ENCODE data around the gene MOB3A. TPM values are rescaled to one million over a fixed set of nuclear protein-coding genes. Genes with fewer than 3 reads are reported as not detected.

Gene MOB3A
- 7.4 and 40.4 TPM in 2 replicates for total RNA-seq (ENCODE audit: low replicate concordance)

DNA sequence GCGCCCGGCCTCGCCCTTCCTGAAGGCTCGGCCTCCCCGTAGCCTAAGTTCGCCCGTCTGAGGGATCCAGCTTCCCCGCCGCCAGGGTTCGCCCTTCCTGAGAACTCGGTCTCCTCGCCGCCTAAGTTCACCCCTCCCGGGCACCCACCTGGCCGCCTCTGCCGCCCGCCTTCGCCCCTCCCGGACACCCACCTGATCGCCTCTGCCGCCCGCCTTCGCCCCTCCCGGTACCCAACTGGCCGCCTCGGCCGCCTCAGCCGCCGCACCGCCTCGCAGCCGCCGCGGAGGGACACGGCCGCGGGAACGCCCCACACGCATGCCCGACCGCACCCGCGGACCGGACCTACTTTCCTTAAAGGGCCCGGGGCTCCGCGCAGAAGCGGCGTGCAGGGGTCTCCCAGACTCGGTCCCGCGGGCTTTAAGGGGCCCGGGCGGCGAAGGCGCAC lies at the start of gene MOB3A:
Gene MOB3A, minus strand, starts transcription at position 293 of the 446 bp plus-strand sequence. CDS start 17,766 bp downstream, outside the sequence.
- peak; percentile 46 for TF ChIP-seq CTCF (IDR thresholded peaks at IDR 0.05; ENCODE audit: insufficient read depth, low read length)
- H3K4me3 ChIP-seq (ENCODE audit: low read depth, low read length), result peak within 1 kb of the TSS; percentile 78
- peak; percentile 94 for DNase-seq (ENCODE audit: low read depth)

DNA sequence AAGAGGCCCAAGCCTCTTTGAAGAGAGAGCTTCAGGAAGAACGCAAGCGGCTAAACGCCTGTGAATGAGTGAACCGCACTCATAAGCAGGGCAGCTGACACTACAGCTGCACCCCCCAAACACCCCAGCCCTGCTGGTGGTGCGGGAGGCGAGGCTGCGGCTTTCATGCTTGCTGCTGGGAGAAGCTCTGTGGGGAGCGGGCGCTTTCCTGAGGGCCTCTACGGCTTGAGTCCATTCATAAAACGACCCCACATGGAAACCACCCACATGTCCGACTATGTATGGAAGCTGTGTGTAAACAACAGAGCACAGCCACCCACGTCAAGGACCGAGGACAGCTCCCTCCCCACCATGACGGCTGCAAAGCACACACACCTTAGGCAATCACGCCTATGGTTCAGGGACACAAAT lies 49.7 kb upstream of the MOB3A start:
- no peak overlapping the region for H3K4me3 ChIP-seq (ENCODE audit: low read depth, low read length)
- no peak for DNase-seq (ENCODE audit: low read depth)
- no peak for TF ChIP-seq CTCF (IDR thresholded peaks at IDR 0.05; ENCODE audit: insufficient read depth, low read length)

- H3K4me3 ChIP-seq (ENCODE audit: low read depth, low read length), result no peak overlapping the region
- DNase-seq (ENCODE audit: low read depth), result no peak
- no peak for TF ChIP-seq CTCF (IDR thresholded peaks at IDR 0.05; ENCODE audit: insufficient read depth, low read length)
These were observed 48.1 kb upstream of the MOB3A start for GRCh38 chr19:2144190-2144589.

GRCh38 chr19:2142173-2142829 lies 46.2 kb upstream of the MOB3A start:
- DNase-seq (ENCODE audit: low read depth), result no peak
- no peak overlapping the region for H3K4me3 ChIP-seq (ENCODE audit: low read depth, low read length)
- TF ChIP-seq CTCF (IDR thresholded peaks at IDR 0.05; ENCODE audit: insufficient read depth, low read length), result no peak

GRCh38 chr19:2140138-2140569 lies 44.0 kb upstream of the MOB3A start:
- H3K4me3 ChIP-seq (ENCODE audit: low read depth, low read length), result no peak overlapping the region
- DNase-seq (ENCODE audit: low read depth), result no peak
- TF ChIP-seq CTCF (IDR thresholded peaks at IDR 0.05; ENCODE audit: insufficient read depth, low read length), result no peak

GRCh38 chr19:2139385-2140137 lies 43.4 kb upstream of the MOB3A start:
- DNase-seq (ENCODE audit: low read depth), result no peak
- no peak for TF ChIP-seq CTCF (IDR thresholded peaks at IDR 0.05; ENCODE audit: insufficient read depth, low read length)

More at GRCh38 chr19:2139385-2140137, 43.4 kb upstream of the MOB3A start:
- no peak overlapping the region for H3K4me3 ChIP-seq (ENCODE audit: low read depth, low read length)
